HG03432 (cell line): Measurements from ENCODE around the gene GCH1.

ENCODE experiments used
- ATAC-seq: cut with Tn5 transposase; IDR thresholded peaks from one replicate; pipeline ENCODE4 v1.9.1; 2021; ENCODE audit warnings: mild to moderate bottlenecking, moderate library complexity; ENCODE audit not compliant: unreplicated experiment

GCH1 gene

GRCh38 chr14:54829486-54830224, 73.0 kb downstream of the GCH1 start:
- no peak for ATAC-seq

DNA sequence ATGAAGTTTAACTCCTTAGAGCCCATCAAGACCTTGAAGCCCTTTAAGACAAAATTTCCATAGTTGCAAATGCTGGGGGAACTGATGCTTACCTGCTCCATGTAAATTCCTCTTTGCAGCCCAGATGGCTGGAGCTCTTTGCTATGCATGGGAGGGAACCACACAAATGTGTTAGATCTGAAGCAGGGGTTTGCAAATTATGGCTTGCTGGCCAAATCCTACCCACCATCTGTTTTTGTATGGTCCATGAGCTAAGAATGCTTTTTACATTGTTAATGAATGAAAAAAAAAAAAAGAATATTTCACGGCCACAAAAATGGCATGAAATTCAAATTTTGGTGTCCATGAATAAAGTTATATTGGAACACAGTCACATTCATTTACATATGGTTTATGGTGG, 74.6 kb downstream of the GCH1 start:
- no peak for ATAC-seq

DNA sequence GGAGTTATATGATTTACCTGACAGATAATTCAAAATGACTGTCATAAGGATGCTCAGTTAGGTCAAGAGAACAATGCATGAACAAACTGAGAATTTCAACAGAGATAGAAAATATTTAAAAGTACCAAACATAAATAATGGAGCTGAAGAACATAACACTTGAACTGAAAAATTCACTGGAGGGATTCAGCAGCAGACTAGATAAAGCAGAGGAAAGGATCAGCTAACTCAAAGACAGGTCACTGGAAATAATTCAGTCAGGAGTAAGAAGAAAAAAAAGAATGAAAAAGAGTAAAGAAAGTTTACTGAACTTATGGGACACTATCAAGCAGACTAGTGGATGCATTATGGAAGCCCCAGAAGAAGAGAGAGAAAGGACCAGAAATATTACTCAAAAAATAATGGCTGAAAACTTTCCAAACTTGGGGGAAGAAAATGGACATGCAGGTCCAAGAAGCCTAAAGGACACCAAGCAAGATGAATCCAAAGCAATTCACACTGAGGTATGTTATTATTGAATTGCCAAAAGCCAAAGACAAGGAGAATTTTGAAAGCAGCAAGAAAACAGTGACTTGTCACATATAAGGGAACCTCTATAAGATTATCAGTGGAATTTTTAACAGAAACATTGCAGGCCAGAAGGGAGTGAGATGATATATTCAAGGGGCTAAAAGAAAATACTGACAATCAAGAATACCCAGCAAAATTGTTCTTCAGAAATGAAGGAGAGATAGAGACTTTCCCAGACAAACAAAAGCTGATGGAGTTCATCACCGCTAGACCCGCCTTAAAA, 78.7 kb downstream of the GCH1 start:
- ATAC-seq, result no peak

- no peak for ATAC-seq
Observed at GRCh38 chr14:54822685-54823084, 79.9 kb downstream of the GCH1 start.

GRCh38 chr14:54818201-54819133, 84.2 kb downstream of the GCH1 start:
- ATAC-seq, result no peak

GRCh38 chr14:54817506-54817905, 85.1 kb downstream of the GCH1 start:
- no peak for ATAC-seq

- ATAC-seq, result no peak
Observed at GRCh38 chr14:54816450-54816849, 86.2 kb downstream of the GCH1 start.

- no peak for ATAC-seq
Observed at GRCh38 chr14:54815515-54815914, 87.1 kb downstream of the GCH1 start.

GRCh38 chr14:54815016-54815415, 87.6 kb downstream of the GCH1 start:
- ATAC-seq, result no peak

DNA sequence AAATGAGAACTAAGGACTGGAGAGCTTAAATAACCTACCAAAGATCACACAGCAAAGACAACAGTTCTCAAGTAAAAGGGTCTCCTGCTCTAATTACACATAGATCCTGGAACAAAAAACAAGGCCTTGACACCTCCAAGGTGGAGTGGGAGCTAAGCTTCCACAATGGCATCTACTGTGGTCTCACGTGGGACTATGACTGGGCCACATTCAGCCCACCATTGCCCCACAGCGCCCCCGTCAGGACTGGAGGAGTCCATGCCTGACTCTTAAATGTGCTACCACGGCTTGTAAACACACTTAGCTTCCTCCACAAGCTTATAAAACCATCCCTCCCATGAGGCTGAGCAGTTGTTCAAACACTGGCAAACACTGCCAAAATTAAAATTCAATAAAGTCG, 88.5 kb downstream of the GCH1 start:
- no peak for ATAC-seq

GRCh38 chr14:54813081-54813480, 89.5 kb downstream of the GCH1 start:
- no peak for ATAC-seq

- ATAC-seq, result no peak
Observed at GRCh38 chr14:54812617-54813016, 90.0 kb downstream of the GCH1 start.

GRCh38 chr14:54809767-54810166, 92.9 kb downstream of the GCH1 start:
- peak; percentile 44 for ATAC-seq

- no peak for ATAC-seq
Observed at GRCh38 chr14:54808326-54809161, 94.1 kb downstream of the GCH1 start.

- ATAC-seq, result no peak
Observed at GRCh38 chr14:54807881-54808280, 94.7 kb downstream of the GCH1 start.

DNA sequence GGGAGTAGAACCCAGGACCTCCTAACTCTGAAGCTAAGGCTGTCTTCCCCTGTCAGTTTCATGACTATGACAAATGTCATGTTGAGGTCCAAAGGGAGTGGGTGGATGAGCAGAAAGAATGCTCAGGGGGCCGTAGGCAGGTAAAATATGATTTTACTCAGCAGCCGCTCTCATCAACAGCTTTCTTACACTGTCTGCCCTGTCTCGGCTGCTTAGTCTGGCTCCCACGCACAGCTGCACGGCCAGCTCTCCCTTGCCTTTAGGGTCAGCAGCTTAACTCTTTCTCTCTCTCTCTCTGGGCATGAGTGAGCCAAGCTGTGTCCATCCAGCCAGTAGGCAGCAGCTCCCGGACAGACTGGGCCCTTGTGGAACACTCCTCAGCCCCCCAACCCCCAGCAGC, 95.2 kb downstream of the GCH1 start:
- no peak for ATAC-seq

DNA sequence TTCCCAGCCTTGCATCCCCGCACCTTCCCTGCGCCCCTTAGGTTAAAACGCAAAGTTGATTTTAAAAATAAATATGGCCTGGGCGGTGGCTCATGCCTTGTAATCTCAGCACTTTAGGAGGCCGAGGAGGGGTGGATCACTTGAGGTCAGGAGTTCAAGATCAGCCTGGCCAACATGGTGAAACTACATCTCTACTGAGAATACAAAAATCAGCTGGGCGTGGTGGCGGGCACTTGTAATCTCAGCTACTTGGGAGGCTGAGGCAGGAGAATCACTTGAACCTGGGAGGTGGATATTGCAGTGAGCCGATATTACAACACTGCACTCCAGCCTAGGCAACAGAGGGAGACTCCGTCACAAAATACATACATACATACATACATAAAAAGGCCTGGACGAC, 96.0 kb downstream of the GCH1 start:
- ATAC-seq, result no peak

DNA sequence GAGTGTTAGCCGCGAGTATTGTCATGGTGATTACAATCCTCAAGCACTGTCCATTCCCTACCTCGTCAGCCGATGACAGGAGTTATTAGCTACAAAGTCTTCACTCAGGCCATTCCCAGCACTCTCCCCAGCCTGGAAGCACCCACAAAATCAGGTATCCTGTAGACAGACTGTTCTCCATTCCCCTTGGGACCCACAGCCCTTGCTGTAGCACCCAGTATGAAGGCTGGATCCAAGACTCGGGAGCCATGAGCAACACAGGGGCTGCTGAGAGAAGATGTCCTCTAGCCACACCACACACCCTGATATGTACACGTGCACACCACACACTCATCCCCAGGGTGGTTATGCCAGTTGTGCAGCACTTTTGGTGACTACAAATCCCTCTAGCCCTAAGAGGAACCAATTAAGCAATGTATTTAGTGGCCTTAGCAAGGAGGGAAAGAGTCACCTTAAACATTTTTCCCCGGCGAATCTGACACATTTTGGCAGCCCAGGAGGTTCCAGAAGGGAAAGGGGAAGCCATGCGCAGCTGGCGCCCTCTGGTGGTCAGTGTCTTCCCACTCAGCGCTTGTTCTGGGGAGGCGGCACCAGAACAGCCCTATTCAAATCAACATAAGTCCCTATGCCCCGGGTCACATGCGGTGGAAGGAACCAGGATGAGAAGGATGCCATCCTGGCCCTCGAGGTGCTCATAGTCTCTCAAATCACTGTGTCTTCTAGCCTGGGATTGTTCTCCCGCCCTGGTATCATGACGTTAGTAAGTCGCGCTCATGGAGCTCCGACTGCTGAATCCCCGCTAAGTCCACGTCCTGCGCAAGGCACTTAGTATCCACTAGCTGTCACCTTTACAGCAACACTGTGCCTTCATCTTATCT, 96.9 kb downstream of the GCH1 start:
- ATAC-seq, result peak; percentile 79

- no peak for ATAC-seq
Observed at GRCh38 chr14:54805070-54805444, 97.6 kb downstream of the GCH1 start.
